Measurements from ENCODE around the gene GALNT4. TPM values are rescaled to one million over a fixed set of nuclear protein-coding genes. Genes with fewer than 3 reads are reported as not detected.

GALNT4 gene
- total and polyA plus RNA-seq, 2 of the 13 experiments (the other 11 are each of a cell fraction or from before 2014, with no cell fraction given): 4.9 to 6.8 TPM

GRCh38 chr12:89525305-89525823, 768 bp upstream of the GALNT4 start (continued):
- TF ChIP-seq ZBED4 (CRISPR knock-in tag; IDR thresholded peaks at IDR 0.05; ENCODE audit: borderline replicate concordance) (no peak), TBX3 (IDR thresholded peaks at IDR 0.05; ENCODE audit: borderline replicate concordance) (no peak), PHF8 (CRISPR knock-in tag; IDR thresholded peaks at IDR 0.05) (peak; percentile 10; the same call in 1 of the 2 replicates), ARHGAP35 (CRISPR knock-in tag; IDR thresholded peaks at IDR 0.05; ENCODE audit: borderline replicate concordance) (no peak), AGO2 (optimal IDR thresholded peaks at IDR 0.05; ENCODE audit: low read depth, low read length) (peak; percentile 44), HOXD1 (CRISPR knock-in tag; IDR thresholded peaks at IDR 0.05) (0 out of 2 replicates have a peak, but pooled peaks have one; percentile 21), MXD1 (CRISPR knock-in tag; IDR thresholded peaks at IDR 0.05) (peak; percentile 75)
